ENCODE data around the gene ZNF281. TPM values are rescaled to one million over a fixed set of nuclear protein-coding genes. Genes with fewer than 3 reads are reported as not detected.

Gene ZNF281
- total RNA-seq, 2 experiments from 2014 or later = 13.5 to 14.3 TPM

DNA sequence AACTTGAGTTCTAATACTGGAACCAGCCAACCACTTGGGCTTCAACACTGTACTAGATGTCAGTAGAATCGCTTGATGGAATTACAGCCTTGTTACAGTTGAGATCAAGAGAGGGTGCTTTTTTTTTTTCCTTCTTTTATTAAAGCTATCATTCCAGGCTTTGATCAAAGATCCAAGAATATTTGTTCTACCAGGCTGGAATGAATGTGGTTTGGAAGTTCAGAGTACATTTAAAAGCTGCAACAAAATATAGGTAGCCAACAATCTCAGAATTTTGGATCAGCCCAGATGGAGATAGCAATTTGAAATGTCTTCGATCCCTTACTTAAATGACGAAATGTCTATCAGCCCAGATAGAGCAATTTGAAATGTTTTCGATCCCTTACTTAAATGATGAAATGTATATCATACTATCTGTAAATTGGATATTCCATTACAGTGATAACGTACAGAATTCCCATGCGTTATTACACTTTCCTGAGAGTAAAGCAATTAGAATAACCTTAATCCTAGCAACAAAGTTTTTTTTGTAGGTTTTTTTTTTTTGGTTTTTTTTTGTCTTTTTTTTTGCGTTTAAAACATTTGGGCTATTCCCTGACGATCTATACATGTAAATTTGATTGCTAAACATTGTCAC is 3.6 kb downstream of the ZNF281 start:
- DNase-seq = no peak
- Mint-ChIP-seq H3K9me3 (ENCODE audit: insufficient read depth) (no peaks in the 10 kb centered on the region), H3K4me3 (no peak overlapping the region), H3K27ac (no peak overlapping the region), H3K27me3 (ENCODE audit: low read depth) (no peaks in the 10 kb centered on the region), H3K36me3 (ENCODE audit: low read depth) (peaks cover 54% of the 10 kb centered on the region), H3K4me1 (ENCODE audit: low read depth) (peaks cover 51% of the 10 kb centered on the region)
- ChIA-PET POLR2A (no interaction called here), CTCF (interaction anchor here (1.3 kb wide), 1 partner anchor 721 kb away, joined by 3 read pairs; no protein-coding TSS in a partner anchor)
- no peak for ATAC-seq

DNA sequence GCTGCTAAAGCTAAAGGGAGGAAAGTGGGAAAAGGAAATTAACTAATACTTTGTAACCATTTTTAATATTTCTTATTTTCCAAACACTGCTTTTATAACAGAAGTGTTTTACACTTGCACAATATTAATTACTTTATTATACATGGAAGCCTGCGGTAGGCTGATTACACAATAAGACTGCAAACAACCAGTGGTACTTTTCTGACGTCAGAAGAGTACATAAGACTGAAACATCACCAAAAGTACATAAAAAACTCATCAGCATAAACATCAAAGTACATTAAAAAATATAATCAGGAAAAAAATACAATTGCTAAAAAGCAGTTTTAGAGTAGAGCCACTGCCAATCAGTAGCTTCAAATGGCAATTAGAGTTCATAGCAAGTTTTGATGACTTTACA is 4.6 kb downstream of the ZNF281 start:
- CTCF ChIA-PET = no interaction called here
- no peak overlapping the region for H3K4me3 Mint-ChIP-seq
- H3K36me3 Mint-ChIP-seq (ENCODE audit: low read depth) = peaks cover 54% of the 10 kb centered on the region
- H3K4me1 Mint-ChIP-seq (ENCODE audit: low read depth) = peaks cover 43% of the 10 kb centered on the region
- POLR2A ChIA-PET = no interaction called here
- no peak overlapping the region for H3K27ac Mint-ChIP-seq
- H3K27me3 Mint-ChIP-seq (ENCODE audit: low read depth) = no peaks in the 10 kb centered on the region
- no peaks in the 10 kb centered on the region for H3K9me3 Mint-ChIP-seq (ENCODE audit: insufficient read depth)
- no peak for ATAC-seq
- no peak for DNase-seq

GRCh38 chr1:200401708-200402107 is 8.1 kb downstream of the ZNF281 start:
- peaks cover 14% of the 10 kb centered on the region for H3K4me1 Mint-ChIP-seq (ENCODE audit: low read depth)
- CTCF ChIA-PET = interaction anchor here (1.2 kb wide), 1 partner anchor 99 kb away, joined by 3 read pairs; no protein-coding TSS in a partner anchor
- peaks cover 25% of the 10 kb centered on the region for H3K36me3 Mint-ChIP-seq (ENCODE audit: low read depth)
- no peak overlapping the region for H3K4me3 Mint-ChIP-seq
- no peak for ATAC-seq
- no peaks in the 10 kb centered on the region for H3K27me3 Mint-ChIP-seq (ENCODE audit: low read depth)
- no peaks in the 10 kb centered on the region for H3K9me3 Mint-ChIP-seq (ENCODE audit: insufficient read depth)
- no peak overlapping the region for H3K27ac Mint-ChIP-seq
- no peak for DNase-seq
- POLR2A ChIA-PET = no interaction called here

GRCh38 chr1:200401263-200401662 is 8.6 kb downstream of the ZNF281 start:
- no peak for DNase-seq
- no peaks in the 10 kb centered on the region for H3K27me3 Mint-ChIP-seq (ENCODE audit: low read depth)
- H3K4me3 Mint-ChIP-seq = no peak overlapping the region
- no peaks in the 10 kb centered on the region for H3K9me3 Mint-ChIP-seq (ENCODE audit: insufficient read depth)
- ATAC-seq = no peak
- H3K27ac Mint-ChIP-seq = no peak overlapping the region
- H3K4me1 Mint-ChIP-seq (ENCODE audit: low read depth) = peaks cover 11% of the 10 kb centered on the region
- H3K36me3 Mint-ChIP-seq (ENCODE audit: low read depth) = peaks cover 23% of the 10 kb centered on the region
- ChIA-PET CTCF (interaction anchor here (1.2 kb wide), 1 partner anchor 99 kb away, joined by 3 read pairs; no protein-coding TSS in a partner anchor), POLR2A (no interaction called here)

DNA sequence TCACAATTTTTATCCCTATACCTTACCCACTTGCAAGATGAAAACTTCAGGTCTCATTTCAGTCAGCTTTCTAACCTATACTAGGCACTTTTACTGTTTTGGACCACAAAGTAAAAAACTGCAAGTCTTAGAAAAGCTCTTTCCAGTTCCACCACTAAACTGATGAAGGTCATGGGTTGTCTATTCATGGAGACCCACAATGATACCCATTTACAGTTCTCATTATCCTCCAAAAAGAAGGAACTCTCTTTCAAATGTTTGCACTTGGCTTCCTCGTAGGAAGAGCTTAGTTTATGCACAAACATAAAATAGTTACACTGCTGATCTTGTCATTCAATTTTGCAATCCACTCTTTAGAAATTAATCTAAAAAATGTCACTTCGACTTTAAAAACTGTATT is 9.3 kb downstream of the ZNF281 start:
- no peak for DNase-seq
- no peak for ATAC-seq
- Mint-ChIP-seq H3K36me3 (ENCODE audit: low read depth) (peaks cover 16% of the 10 kb centered on the region), H3K27me3 (ENCODE audit: low read depth) (no peaks in the 10 kb centered on the region), H3K27ac (no peak overlapping the region), H3K9me3 (ENCODE audit: insufficient read depth) (no peaks in the 10 kb centered on the region), H3K4me3 (no peak overlapping the region), H3K4me1 (ENCODE audit: low read depth) (peaks cover 5% of the 10 kb centered on the region)
- POLR2A ChIA-PET = no interaction called here
- CTCF ChIA-PET = interaction anchor here (1.2 kb wide), 1 partner anchor 98 kb away, joined by 3 read pairs; no protein-coding TSS in a partner anchor

GRCh38 chr1:200399860-200400259 is 10.0 kb downstream of the ZNF281 start:
- H3K27me3 Mint-ChIP-seq (ENCODE audit: low read depth) = no peaks in the 10 kb centered on the region
- ATAC-seq (no peak), DNase-seq (no peak)
- no peak overlapping the region for H3K27ac Mint-ChIP-seq
- H3K4me3 Mint-ChIP-seq = no peak overlapping the region
- peaks cover 1% of the 10 kb centered on the region for H3K4me1 Mint-ChIP-seq (ENCODE audit: low read depth)
- H3K9me3 Mint-ChIP-seq (ENCODE audit: insufficient read depth) = no peaks in the 10 kb centered on the region
- peaks cover 11% of the 10 kb centered on the region for H3K36me3 Mint-ChIP-seq (ENCODE audit: low read depth)
- ChIA-PET POLR2A (no interaction called here), CTCF (no interaction called here)

- H3K4me1 Mint-ChIP-seq (ENCODE audit: low read depth) = no peaks in the 10 kb centered on the region
- no peak overlapping the region for H3K27ac Mint-ChIP-seq
- POLR2A ChIA-PET = no interaction called here
- ATAC-seq = no peak
- H3K27me3 Mint-ChIP-seq (ENCODE audit: low read depth) = no peaks in the 10 kb centered on the region
- CTCF ChIA-PET = no interaction called here
- H3K4me3 Mint-ChIP-seq = no peak overlapping the region
- DNase-seq = no peak
- no peaks in the 10 kb centered on the region for H3K9me3 Mint-ChIP-seq (ENCODE audit: insufficient read depth)
- H3K36me3 Mint-ChIP-seq (ENCODE audit: low read depth) = peaks cover 6% of the 10 kb centered on the region
Measured at GRCh38 chr1:200398373-200398772, 11.5 kb downstream of the ZNF281 start.

DNA sequence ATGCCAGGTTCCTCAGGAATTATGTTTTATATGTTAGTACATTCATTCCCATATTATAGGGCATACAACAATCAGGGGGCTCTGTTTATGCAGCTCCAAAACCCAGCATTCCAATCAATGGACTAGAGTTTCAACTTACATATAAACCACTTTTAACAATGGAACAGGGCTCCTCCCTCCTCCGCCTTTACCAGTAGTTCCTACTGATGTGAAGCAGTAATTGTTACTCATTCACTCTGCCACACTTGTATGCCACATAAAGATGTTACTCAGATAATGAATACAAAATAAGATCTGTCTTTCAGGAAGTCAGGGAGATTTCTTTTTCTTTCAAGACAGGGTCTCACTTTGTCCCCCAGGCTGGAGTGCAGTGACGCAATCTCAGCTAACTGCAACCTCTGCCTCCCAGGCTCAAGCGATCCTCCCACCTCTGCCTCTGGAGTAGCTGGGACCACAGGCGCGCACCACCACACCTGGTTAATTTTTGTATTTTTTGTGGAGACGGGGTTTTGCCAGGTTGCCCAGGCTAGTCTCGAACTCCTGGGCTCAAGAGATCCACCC is 17.1 kb downstream of the ZNF281 start:
- Mint-ChIP-seq H3K36me3 (ENCODE audit: low read depth) (no peaks in the 10 kb centered on the region), H3K4me1 (ENCODE audit: low read depth) (no peaks in the 10 kb centered on the region)

DNA sequence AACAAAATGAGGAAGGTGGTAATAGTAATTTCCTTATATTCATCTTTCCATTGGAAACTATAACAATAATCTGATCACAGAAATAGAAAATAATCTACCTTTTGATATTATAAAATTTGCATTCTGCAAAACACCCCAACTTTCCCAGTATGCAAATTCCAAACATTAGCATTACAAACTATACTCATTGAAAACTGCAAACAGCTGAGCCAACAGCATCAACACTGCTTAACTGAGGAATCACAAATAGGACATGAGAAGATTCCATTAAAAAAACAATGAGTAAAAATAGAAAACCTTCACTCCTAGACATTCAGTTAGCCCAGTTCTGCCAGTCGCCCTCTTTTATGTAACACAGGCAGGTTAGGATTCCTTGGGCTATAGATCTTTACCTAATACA is 18.1 kb downstream of the ZNF281 start:
- Mint-ChIP-seq H3K4me3 (no peak overlapping the region), H3K27me3 (ENCODE audit: low read depth) (no peaks in the 10 kb centered on the region), H3K9me3 (ENCODE audit: insufficient read depth) (no peaks in the 10 kb centered on the region), H3K4me1 (ENCODE audit: low read depth) (no peaks in the 10 kb centered on the region), H3K36me3 (ENCODE audit: low read depth) (no peaks in the 10 kb centered on the region), H3K27ac (no peak overlapping the region)
- ChIA-PET POLR2A (no interaction called here), CTCF (interaction anchor here (0.7 kb wide), 1 partner anchor 71 kb away, joined by 3 read pairs; no protein-coding TSS in a partner anchor)
- no peak for DNase-seq
- ATAC-seq = no peak

More for the DNA sequence above, 17.1 kb downstream of the ZNF281 start:
- POLR2A ChIA-PET = no interaction called here
- H3K9me3 Mint-ChIP-seq (ENCODE audit: insufficient read depth) = no peaks in the 10 kb centered on the region
- no peaks in the 10 kb centered on the region for H3K27me3 Mint-ChIP-seq (ENCODE audit: low read depth)
- ATAC-seq (no peak), DNase-seq (no peak)
- H3K4me3 Mint-ChIP-seq = no peak overlapping the region
- no peak overlapping the region for H3K27ac Mint-ChIP-seq
- CTCF ChIA-PET = interaction anchor here (0.7 kb wide), 1 partner anchor 72 kb away, joined by 3 read pairs; no protein-coding TSS in a partner anchor

DNA sequence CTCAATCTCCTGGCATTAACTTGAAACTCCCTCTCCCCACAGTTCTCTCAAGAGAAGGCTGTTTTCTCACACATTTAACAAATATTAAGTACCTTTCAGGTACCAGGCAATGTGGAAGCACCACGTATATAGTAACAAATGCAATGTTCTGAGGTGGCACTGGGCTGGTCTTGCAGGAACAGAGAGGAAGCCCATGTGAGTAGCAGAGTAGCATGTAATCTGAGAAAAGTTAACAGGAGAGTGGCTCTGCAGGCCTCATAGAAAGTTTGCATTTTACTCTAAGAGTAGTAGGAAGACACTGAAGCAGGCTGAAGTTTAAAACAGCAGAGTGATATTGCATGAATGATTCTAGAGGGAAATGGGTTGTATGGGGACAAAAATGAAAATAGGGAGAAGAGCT is 21.0 kb downstream of the ZNF281 start:
- no peaks in the 10 kb centered on the region for H3K36me3 Mint-ChIP-seq (ENCODE audit: low read depth)
- ATAC-seq (no peak), DNase-seq (no peak)
- CTCF ChIA-PET = no interaction called here
- no peaks in the 10 kb centered on the region for H3K27me3 Mint-ChIP-seq (ENCODE audit: low read depth)
- H3K27ac Mint-ChIP-seq = no peak overlapping the region
- H3K9me3 Mint-ChIP-seq (ENCODE audit: insufficient read depth) = no peaks in the 10 kb centered on the region
- POLR2A ChIA-PET = no interaction called here
- H3K4me1 Mint-ChIP-seq (ENCODE audit: low read depth) = no peaks in the 10 kb centered on the region
- no peak overlapping the region for H3K4me3 Mint-ChIP-seq

DNA sequence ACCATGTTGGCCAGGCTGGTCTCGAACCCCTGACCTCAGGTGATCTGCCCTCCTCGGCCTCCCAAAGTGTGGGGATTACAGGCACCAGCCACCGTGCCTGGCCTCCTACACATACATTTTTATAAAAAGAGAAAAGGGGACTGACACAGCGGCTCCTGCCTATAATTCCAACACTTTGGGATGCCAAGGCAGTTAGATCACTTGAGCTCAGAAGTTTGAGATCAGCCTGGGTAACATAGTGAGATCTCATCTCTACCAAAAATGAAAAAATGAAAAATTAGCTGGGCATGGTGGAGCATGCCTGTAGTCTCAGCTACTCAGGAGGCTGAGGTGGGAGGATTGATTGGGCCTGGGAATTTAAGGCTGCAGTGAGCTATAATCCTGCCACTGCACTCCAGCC is 23.4 kb downstream of the ZNF281 start:
- CTCF ChIA-PET = interaction anchor here (1.7 kb wide), 1 partner anchor 701 kb away, joined by 5 read pairs; no protein-coding TSS in a partner anchor

DNA sequence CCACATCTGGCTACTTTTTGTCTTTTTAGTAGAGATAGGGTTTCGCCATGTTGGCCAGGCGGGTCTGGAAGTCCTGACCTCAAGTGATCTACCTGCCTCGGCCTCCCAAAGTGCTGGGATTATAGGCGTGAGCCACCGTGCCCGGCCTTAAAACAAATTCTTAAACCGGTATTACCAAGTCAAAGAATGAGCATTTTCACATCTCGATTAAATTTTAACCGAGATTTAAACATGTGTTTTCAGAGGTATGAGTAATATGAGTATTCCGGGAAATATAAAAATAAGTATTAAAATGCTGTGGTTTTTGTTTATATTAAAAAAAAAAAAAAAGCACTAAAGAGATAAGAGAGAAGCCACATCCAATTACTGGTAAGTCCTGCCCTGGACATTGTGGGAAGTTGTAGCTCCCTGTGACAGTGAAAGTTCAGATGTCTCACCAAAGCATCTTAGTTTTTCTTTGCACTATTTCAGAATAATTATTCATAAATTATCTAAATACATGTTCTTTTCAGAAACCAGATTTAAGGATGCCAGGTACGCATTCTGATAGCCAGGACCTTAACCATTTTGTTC is 24.9 kb downstream of the ZNF281 start:
- ChIA-PET POLR2A (no interaction called here), CTCF (interaction anchor here (0.7 kb wide), 1 partner anchor 68 kb away, joined by 3 read pairs; no protein-coding TSS in a partner anchor)
- Mint-ChIP-seq H3K4me3 (no peak overlapping the region), H3K36me3 (ENCODE audit: low read depth) (no peaks in the 10 kb centered on the region), H3K27ac (no peak overlapping the region), H3K27me3 (ENCODE audit: low read depth) (no peaks in the 10 kb centered on the region), H3K9me3 (ENCODE audit: insufficient read depth) (no peaks in the 10 kb centered on the region), H3K4me1 (ENCODE audit: low read depth) (no peaks in the 10 kb centered on the region)
- no peak for ATAC-seq
- no peak for DNase-seq

More for the DNA sequence above, 23.4 kb downstream of the ZNF281 start:
- no peak for ATAC-seq
- H3K4me1 Mint-ChIP-seq (ENCODE audit: low read depth) = no peaks in the 10 kb centered on the region
- POLR2A ChIA-PET = no interaction called here
- H3K27ac Mint-ChIP-seq = no peak overlapping the region
- no peak for DNase-seq
- no peaks in the 10 kb centered on the region for H3K9me3 Mint-ChIP-seq (ENCODE audit: insufficient read depth)
- H3K36me3 Mint-ChIP-seq (ENCODE audit: low read depth) = no peaks in the 10 kb centered on the region
- H3K27me3 Mint-ChIP-seq (ENCODE audit: low read depth) = no peaks in the 10 kb centered on the region
- H3K4me3 Mint-ChIP-seq = no peak overlapping the region
